Fibroblast of peridontal ligament (primary cell): ENCODE results near the gene SEMA3A.
A peak's percentile ranks its signal among the peaks of the same experiment; 100 is the strongest.

Experiments used
- DNase-seq: peaks from one replicate; pipeline ENCODE4 v3.0.0-alpha.2; 2010; ENCODE audit errors: extremely low read depth

The SEMA3A gene

DNA sequence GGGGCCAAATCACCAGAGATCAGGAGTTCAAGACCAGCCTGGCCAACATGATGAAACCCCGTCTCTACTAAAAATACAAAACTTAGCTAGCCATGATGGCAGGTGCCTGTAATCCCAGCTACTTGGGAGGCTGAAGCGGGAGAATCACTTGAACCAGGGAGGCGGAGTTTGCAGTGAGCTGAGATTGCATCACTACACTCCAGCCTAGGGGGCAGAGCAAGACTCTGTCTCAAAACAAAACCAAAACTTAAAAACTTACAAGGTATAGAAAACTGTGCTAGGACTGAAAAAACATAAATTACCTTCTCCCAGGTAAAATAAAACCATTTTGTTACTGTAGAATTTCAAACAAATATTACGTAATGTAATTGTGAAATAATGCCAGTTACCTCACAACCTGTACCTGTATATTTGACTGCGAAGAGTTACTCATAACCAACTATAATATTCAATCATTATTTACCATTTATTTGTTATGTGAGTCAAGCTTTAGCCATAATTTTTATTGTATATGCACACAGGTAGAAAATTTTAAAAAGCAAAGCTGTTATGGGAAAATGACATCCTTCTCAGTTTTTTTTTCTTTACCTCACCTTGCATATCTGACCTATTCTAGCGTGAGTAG is 180.9 kb downstream of the SEMA3A start:
- DNase-seq = no peak

GRCh38 chr7:84009782-84010181 is 184.8 kb downstream of the SEMA3A start:
- DNase-seq = no peak

GRCh38 chr7:84009051-84009450 is 185.5 kb downstream of the SEMA3A start:
- peak; percentile 41 for DNase-seq

- DNase-seq = no peak
These were observed 191.4 kb downstream of the SEMA3A start for GRCh38 chr7:84003191-84003590.

- DNase-seq = no peak
These were observed 192.2 kb downstream of the SEMA3A start for GRCh38 chr7:84002348-84002747.

- peak; percentile 54 for DNase-seq
These were observed 197.7 kb downstream of the SEMA3A start for GRCh38 chr7:83996879-83997278.

DNA sequence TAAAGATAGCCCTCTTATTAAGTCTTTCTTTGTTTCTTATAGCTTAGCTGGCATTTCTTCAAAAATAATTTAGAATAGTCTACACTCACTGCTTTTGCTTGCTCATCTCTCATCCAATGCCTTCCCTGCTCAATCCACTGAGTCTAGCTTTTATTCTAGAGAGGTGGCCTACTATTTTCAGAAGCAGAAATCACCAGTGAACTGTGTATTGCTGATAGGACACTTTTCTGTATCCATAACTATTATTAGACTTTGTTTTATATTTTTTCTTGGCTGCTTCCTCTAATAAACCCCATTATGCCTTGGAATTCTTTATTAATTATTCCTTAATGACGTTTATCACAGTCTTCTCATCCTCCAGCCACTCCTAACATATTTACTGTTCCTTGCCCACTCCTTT is 206.8 kb downstream of the SEMA3A start:
- no peak for DNase-seq

DNA sequence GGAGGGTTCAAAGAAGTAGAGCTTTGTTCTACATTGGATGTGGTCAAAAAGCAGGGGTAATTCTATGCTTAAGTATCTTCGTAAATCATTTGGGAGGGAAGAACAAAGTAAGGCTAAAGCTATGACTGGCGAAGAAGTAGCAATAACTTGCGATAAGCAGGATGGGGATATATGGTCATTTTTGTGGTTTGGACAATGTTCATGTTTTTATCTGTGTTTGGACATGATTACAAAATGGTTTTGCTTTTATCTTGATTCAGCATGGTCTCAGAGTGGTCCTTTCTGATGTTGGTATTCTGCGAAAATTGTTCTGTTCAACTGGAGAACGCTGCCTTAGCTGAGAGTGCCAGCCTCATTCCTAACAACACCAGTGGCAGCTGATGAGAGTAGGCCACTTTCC is 208.8 kb downstream of the SEMA3A start:
- DNase-seq = no peak

GRCh38 chr7:83984591-83984990 is 210.0 kb downstream of the SEMA3A start:
- peak; percentile 2 for DNase-seq

DNA sequence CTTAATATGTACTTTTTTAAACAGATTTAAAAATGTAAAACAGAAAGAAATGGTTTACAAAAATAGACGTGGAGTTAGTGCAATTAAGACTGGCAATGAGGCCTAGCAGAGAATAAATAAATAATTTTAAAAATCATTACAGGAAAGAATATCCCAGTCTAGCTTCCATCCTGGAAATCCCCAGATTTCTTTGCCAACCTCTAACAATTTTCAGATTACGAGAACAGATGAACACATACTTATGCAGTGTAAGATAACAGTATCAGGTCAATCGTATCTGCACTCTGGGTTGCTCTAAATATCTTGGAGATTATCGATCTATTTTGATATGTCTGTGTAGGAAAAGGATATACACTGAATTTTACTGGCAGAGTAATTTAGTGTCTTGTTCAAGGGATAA is 210.5 kb downstream of the SEMA3A start:
- DNase-seq = peak; percentile 40

DNA sequence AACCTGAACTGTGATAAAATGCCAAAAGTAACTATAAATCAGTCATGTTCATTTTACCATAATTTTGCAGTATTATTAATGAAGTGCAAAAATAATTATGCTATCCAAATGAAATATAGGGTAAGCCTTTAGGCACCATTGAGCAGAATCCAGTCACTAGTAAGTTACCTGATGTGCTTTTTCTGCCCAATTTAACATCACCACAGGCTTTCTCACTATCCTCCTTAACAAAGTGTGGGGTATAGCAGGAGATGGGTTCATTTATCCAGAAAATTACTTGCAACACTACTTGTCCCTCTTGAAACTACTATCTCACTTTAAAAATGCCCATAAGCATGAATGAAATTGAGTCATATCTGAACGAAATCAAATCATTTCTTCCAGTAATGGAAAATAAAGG is 211.0 kb downstream of the SEMA3A start:
- no peak for DNase-seq

GRCh38 chr7:83976302-83976701 is 218.3 kb downstream of the SEMA3A start:
- DNase-seq = peak; percentile 81

DNA sequence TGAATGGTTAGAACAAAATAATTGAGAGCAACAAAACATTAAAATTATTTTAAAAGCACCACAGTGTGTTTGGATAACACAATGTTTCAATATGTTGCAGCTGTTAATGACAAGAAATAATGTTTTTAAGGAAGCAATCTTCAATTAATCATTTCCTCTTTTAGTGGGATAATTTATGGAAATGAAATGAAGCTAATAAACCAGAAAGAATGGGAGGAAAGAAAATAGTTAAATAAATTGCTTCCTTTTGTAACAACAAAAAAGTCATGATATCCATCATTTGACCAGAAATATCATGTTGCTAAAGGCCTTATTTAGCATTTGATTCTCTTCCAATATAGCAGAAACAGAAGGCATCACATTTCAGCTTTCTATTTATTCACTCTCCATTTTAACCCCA is 224.5 kb downstream of the SEMA3A start:
- peak; percentile 34 for DNase-seq

GRCh38 chr7:83964318-83964717 is 230.3 kb downstream of the SEMA3A start:
- DNase-seq = no peak

- peak; percentile 26 for DNase-seq
These were observed 237.3 kb downstream of the SEMA3A start for GRCh38 chr7:83957333-83957732.

GRCh38 chr7:83956104-83956503 is 238.5 kb downstream of the SEMA3A start:
- DNase-seq = no peak

- DNase-seq = no peak
These were observed 242.4 kb downstream of the SEMA3A start for GRCh38 chr7:83952236-83952635.

GRCh38 chr7:83947260-83947659 is 247.3 kb downstream of the SEMA3A start:
- no peak for DNase-seq

- no peak for DNase-seq
These were observed 247.8 kb downstream of the SEMA3A start for GRCh38 chr7:83946801-83947200.

GRCh38 chr7:83941300-83941699 is 253.3 kb downstream of the SEMA3A start:
- DNase-seq = no peak

GRCh38 chr7:83937930-83938329 is 256.7 kb downstream of the SEMA3A start:
- no peak for DNase-seq

DNA sequence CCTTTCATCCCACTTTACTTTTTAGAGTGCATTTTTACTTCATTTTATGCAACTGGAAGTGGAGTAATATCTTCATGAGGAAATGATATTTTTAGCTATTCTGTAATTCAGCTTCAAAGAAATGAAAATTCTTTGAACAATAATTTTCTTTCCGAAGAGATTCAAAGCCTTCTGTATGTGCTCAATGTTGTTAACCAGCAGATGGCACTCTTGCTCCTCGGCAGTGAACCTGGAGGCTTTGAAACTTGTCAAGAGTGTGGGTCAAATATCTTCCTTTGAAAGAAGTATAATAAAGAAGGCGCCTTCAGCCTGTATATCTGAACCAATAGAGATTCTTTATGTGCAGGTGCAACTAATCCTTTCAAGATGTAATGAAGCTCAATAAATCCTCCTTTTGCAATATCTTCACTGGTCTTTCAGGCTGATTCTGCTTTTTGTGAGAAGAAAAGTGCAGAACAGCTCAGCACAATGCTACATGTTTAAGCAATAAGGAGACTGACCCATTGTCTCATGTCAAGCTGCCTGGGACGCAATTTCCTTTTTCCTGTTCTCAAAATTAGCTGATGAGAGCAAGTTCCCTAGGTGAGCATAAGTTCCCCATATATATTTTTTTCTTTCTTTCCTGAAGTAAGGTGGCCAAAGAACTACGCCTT is 258.4 kb downstream of the SEMA3A start:
- DNase-seq = peak; percentile 91

- DNase-seq = peak; percentile 22
These were observed 260.4 kb downstream of the SEMA3A start for GRCh38 chr7:83934118-83934734.
